HepG2 (cell line): Measurements from ENCODE around the gene SLC16A5. TPM values are rescaled to one million over a fixed set of nuclear protein-coding genes. Genes with fewer than 3 reads are reported as not detected.

Source experiments
- ASH2L ChIP-seq: fragments of 300-600, 200-600 bp; sonication (generic); IDR thresholded peaks from 2 replicates; pipeline ENCODE4 v1.7.0; 2017; ENCODE audit warnings: low read depth, mild to moderate bottlenecking, moderate library complexity, mixed read lengths, low read length; ENCODE audit not compliant: insufficient read length
- FOXJ3 ChIP-seq: sonication (generic); formaldehyde crosslinking; IDR thresholded peaks from 2 replicates; pipeline ENCODE4 v1.4.0; 2020; ENCODE audit warnings: missing genetic modification reagents, mild to moderate bottlenecking, borderline replicate concordance
- GPN1 ChIP-seq: sonication (generic); formaldehyde crosslinking; IDR thresholded peaks from 2 replicates; pipeline ENCODE4 v1.5.1; 2020; ENCODE audit warnings: missing genetic modification reagents, borderline replicate concordance
- HDAC2 ChIP-seq: sonication (generic); formaldehyde crosslinking; IDR thresholded peaks from 2 replicates; pipeline ENCODE4 v1.4.0; 2020; ENCODE audit warnings: missing genetic modification reagents
- HOXA7 ChIP-seq: sonication (generic); formaldehyde crosslinking; IDR thresholded peaks from 2 replicates; pipeline ENCODE4 v1.8.1; 2022; ENCODE audit warnings: mild to moderate bottlenecking, missing genetic modification reagents, moderate library complexity
- JUNB ChIP-seq: sonication (generic); formaldehyde crosslinking; IDR thresholded peaks from 2 replicates; pipeline ENCODE4 v1.8.0; 2022; ENCODE audit warnings: missing genetic modification reagents, mild to moderate bottlenecking, borderline replicate concordance
- NAIF1 ChIP-seq: sonication (generic); formaldehyde crosslinking; IDR thresholded peaks from 2 replicates; pipeline ENCODE4 v1.5.0; 2020; ENCODE audit warnings: mild to moderate bottlenecking, missing genetic modification reagents, borderline replicate concordance
- ONECUT2 ChIP-seq: sonication (generic); formaldehyde crosslinking; IDR thresholded peaks from 2 replicates; pipeline ENCODE4 v1.4.0; 2020; ENCODE audit warnings: missing genetic modification reagents
- PHB2 ChIP-seq: fragments of 450-650 bp; IDR thresholded peaks from 2 replicates; pipeline ENCODE4 v1.6.1; 2018; ENCODE audit not compliant: partially characterized antibody
- RBFOX2 ChIP-seq: fragments of 200-400 bp; formaldehyde crosslinking; IDR thresholded peaks from 2 replicates; pipeline ENCODE4 v1.6.1; 2017; ENCODE audit warnings: low read depth, mild to moderate bottlenecking, low read length
- SOX6 ChIP-seq, 2 experiments: fragments of 450-650 bp in 1 of 2; sonication (generic) in 1 of 2; formaldehyde crosslinking in 1 of 2; IDR thresholded peaks; 2 replicates each; pipeline versions ENCODE4 v1.4.0 to v1.6.1; 2017 to 2020; ENCODE audit warnings: antibody characterized with exemption in 1 of 2, mild to moderate bottlenecking in 1 of 2, missing genetic modification reagents in 1 of 2
- YEATS4 ChIP-seq: sonication (generic); formaldehyde crosslinking; IDR thresholded peaks from 2 replicates; pipeline ENCODE4 v1.4.0; 2020; ENCODE audit warnings: missing genetic modification reagents, borderline replicate concordance
- ZFAT ChIP-seq: sonication (generic); formaldehyde crosslinking; conservative IDR thresholded peaks from 2 replicates; pipeline ENCODE4 v1.8.1; 2023; ENCODE audit warnings: missing genetic modification reagents, inconsistent platforms
- ZNF282 ChIP-seq: fragments of 450-650 bp; IDR thresholded peaks from 2 replicates; pipeline ENCODE4 v1.6.1; 2018; ENCODE audit not compliant: partially characterized antibody
- ZNF569 ChIP-seq: sonication (generic); formaldehyde crosslinking; IDR thresholded peaks from 2 replicates; pipeline ENCODE4 v1.5.0; 2020; ENCODE audit warnings: mild to moderate bottlenecking, missing genetic modification reagents, moderate library complexity, borderline replicate concordance
- polyA plus RNA-seq, 8 experiments: library from polyadenylated mRNA; depleted of rRNA in 3 of 8; stranded (reverse) in 7 of 8; unstranded in 1 of 8; fragments of >200 nt; fragmentation: Illumina TruSeq in 4 of 8; extraction: Trizol in 4 of 8; gene quantifications; 2 replicates each; pipeline versions ENCODE4 v1.2.1 to v1.2.3, GENCODE V29; 2011 to 2016; ENCODE audit warnings: low read depth in 4 of 8, missing spikeins in 1 of 8, mixed read lengths in 1 of 8; ENCODE audit not compliant: insufficient read depth in 1 of 8
- total RNA-seq, 5 experiments: library from RNA; depleted of rRNA; stranded (reverse); fragments of >200 nt; fragmentation: Illumina TruSeq; extraction: Trizol; gene quantifications; 2 replicates each; pipeline ENCODE4 v1.2.3, GENCODE V29; 2016; ENCODE audit warnings: low read depth in 1 of 5
- TF ChIP-seq, protein P1 (sequence below): sonication (generic); formaldehyde crosslinking; conservative IDR thresholded peaks from 2 replicates; pipeline ENCODE4 v1.5.0; 2020; ENCODE audit warnings: missing genetic modification reagents
- TF ChIP-seq, protein P2 (sequence below): sonication (generic); formaldehyde crosslinking; IDR thresholded peaks from 2 replicates; pipeline ENCODE4 v1.4.0; 2020; ENCODE audit warnings: mild to moderate bottlenecking, missing genetic modification reagents
- TF ChIP-seq, protein P3 (sequence below): sonication (generic); formaldehyde crosslinking; conservative IDR thresholded peaks from 2 replicates; pipeline ENCODE4 v1.8.1; 2023; ENCODE audit warnings: missing genetic modification reagents
- TF ChIP-seq, protein P4 (sequence below): sonication (generic); formaldehyde crosslinking; IDR thresholded peaks from 2 replicates; pipeline ENCODE4 v1.4.0; 2020; ENCODE audit warnings: missing genetic modification reagents, borderline replicate concordance
- TF ChIP-seq, protein P5 (sequence below): sonication (generic); formaldehyde crosslinking; IDR thresholded peaks from 2 replicates; pipeline ENCODE4 v1.4.0; 2020; ENCODE audit warnings: mild to moderate bottlenecking, missing genetic modification reagents

SLC16A5 gene
- total and polyA plus RNA-seq, 2 of the 13 experiments (the other 11 are each of a cell fraction or from before 2014, with no cell fraction given) = 0.69 to 5.6 TPM

DNA sequence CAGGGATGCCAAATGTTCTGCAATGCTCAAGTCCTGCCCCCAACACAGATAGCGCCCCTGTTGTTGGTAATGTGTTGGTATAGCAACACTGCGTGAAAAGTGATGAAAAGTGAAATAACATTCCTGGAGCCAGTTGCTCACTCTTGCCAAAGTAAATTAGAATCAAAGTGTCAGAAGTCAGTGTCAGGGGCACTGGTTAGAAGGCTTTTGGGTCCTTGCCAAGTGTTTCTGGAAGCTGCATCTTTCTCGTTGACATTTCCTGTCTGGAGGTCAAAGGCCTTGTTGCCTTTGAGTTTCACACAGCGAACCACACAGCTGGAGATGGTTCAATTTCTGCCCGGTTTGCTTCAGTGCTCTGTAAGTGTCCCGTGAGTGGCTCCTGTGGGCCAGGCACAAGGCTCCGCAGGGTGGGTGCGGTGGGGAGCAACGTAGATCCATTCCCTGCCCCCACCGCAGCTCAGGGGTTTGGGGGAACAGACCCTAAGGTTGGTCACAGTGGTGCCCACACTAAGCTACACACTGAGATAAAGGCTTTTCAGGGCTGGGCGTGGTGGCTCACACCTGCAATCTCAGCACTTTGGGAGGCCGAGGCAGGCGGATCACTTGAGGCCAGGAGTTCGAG, 3.6 kb upstream of the SLC16A5 start (continued):
- TF ChIP-seq ASH2L (peak; percentile 56), ZNF282 (no peak), ZFAT (no peak), RBFOX2 (no peak), PHB2 (no peak), YEATS4 (CRISPR knock-in tag) (no peak), GPN1 (CRISPR knock-in tag) (no peak), HOXA7 (no peak), JUNB (no peak), NAIF1 (CRISPR knock-in tag) (no peak), FOXJ3 (CRISPR knock-in tag) (peak; percentile 86; the same call in 1 of the 2 replicates), HDAC2 (CRISPR knock-in tag) (peak; percentile 98), SOX6 (IDR thresholded peaks at IDR 0.05) (no peak), SOX6 (CRISPR knock-in tag; IDR thresholded peaks at IDR 0.05) (peak; percentile 88), ONECUT2 (CRISPR knock-in tag) (peak; percentile 82), ZNF569 (no peak)
- TF ChIP-seq, protein P1, sequence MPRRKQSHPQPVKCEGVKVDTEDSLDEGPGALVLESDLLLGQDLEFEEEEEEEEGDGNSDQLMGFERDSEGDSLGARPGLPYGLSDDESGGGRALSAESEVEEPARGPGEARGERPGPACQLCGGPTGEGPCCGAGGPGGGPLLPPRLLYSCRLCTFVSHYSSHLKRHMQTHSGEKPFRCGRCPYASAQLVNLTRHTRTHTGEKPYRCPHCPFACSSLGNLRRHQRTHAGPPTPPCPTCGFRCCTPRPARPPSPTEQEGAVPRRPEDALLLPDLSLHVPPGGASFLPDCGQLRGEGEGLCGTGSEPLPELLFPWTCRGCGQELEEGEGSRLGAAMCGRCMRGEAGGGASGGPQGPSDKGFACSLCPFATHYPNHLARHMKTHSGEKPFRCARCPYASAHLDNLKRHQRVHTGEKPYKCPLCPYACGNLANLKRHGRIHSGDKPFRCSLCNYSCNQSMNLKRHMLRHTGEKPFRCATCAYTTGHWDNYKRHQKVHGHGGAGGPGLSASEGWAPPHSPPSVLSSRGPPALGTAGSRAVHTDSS = no peak
- TF ChIP-seq, protein P2, sequence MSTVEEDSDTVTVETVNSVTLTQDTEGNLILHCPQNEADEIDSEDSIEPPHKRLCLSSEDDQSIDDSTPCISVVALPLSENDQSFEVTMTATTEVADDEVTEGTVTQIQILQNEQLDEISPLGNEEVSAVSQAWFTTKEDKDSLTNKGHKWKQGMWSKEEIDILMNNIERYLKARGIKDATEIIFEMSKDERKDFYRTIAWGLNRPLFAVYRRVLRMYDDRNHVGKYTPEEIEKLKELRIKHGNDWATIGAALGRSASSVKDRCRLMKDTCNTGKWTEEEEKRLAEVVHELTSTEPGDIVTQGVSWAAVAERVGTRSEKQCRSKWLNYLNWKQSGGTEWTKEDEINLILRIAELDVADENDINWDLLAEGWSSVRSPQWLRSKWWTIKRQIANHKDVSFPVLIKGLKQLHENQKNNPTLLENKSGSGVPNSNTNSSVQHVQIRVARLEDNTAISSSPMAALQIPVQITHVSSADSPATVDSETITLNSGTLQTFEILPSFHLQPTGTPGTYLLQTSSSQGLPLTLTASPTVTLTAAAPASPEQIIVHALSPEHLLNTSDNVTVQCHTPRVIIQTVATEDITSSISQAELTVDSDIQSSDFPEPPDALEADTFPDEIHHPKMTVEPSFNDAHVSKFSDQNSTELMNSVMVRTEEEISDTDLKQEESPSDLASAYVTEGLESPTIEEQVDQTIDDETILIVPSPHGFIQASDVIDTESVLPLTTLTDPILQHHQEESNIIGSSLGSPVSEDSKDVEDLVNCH (CRISPR knock-in tag) = no peak
- TF ChIP-seq, protein P3, sequence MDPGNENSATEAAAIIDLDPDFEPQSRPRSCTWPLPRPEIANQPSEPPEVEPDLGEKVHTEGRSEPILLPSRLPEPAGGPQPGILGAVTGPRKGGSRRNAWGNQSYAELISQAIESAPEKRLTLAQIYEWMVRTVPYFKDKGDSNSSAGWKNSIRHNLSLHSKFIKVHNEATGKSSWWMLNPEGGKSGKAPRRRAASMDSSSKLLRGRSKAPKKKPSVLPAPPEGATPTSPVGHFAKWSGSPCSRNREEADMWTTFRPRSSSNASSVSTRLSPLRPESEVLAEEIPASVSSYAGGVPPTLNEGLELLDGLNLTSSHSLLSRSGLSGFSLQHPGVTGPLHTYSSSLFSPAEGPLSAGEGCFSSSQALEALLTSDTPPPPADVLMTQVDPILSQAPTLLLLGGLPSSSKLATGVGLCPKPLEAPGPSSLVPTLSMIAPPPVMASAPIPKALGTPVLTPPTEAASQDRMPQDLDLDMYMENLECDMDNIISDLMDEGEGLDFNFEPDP (CRISPR knock-in tag) = no peak
- TF ChIP-seq, protein P4, sequence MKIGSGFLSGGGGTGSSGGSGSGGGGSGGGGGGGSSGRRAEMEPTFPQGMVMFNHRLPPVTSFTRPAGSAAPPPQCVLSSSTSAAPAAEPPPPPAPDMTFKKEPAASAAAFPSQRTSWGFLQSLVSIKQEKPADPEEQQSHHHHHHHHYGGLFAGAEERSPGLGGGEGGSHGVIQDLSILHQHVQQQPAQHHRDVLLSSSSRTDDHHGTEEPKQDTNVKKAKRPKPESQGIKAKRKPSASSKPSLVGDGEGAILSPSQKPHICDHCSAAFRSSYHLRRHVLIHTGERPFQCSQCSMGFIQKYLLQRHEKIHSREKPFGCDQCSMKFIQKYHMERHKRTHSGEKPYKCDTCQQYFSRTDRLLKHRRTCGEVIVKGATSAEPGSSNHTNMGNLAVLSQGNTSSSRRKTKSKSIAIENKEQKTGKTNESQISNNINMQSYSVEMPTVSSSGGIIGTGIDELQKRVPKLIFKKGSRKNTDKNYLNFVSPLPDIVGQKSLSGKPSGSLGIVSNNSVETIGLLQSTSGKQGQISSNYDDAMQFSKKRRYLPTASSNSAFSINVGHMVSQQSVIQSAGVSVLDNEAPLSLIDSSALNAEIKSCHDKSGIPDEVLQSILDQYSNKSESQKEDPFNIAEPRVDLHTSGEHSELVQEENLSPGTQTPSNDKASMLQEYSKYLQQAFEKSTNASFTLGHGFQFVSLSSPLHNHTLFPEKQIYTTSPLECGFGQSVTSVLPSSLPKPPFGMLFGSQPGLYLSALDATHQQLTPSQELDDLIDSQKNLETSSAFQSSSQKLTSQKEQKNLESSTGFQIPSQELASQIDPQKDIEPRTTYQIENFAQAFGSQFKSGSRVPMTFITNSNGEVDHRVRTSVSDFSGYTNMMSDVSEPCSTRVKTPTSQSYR (CRISPR knock-in tag) = peak; percentile 29; the same call in 1 of the 2 replicates
- TF ChIP-seq, protein P5, sequence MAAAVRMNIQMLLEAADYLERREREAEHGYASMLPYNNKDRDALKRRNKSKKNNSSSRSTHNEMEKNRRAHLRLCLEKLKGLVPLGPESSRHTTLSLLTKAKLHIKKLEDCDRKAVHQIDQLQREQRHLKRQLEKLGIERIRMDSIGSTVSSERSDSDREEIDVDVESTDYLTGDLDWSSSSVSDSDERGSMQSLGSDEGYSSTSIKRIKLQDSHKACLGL = no peak
